GM08714 (cell line): ENCODE data around the gene EPM2A.
"Not testable (repeated sequence)": the region's sequence is repeated elsewhere in the genome, so short reads cannot be mapped to it uniquely, and the experiment has no call there.

Source experiments
- H3K4me3 ChIP-seq: fragments of 200-500 bp; sonication (Bioruptor generic); 2 replicates; pipeline ENCODE4 v1.5.1; 2014; ENCODE audit warnings: mild to moderate bottlenecking, low read length, inconsistent platforms
- ZNF274 ChIP-seq: IDR thresholded peaks from 2 replicates; pipeline ENCODE4 v1.6.1; 2012; ENCODE audit warnings: mild to moderate bottlenecking, low read depth, low read length

Gene EPM2A

GRCh38 chr6:145714731-145715130, 20.6 kb downstream of the EPM2A start:
- no peak for TF ChIP-seq ZNF274
- H3K4me3 ChIP-seq: no peak overlapping the region

GRCh38 chr6:145713773-145714172, 21.5 kb downstream of the EPM2A start:
- H3K4me3 ChIP-seq: no peak overlapping the region
- TF ChIP-seq ZNF274: no peak

- no peak overlapping the region for H3K4me3 ChIP-seq
- TF ChIP-seq ZNF274: no peak
Measured at GRCh38 chr6:145711372-145711771, 23.9 kb downstream of the EPM2A start.

- H3K4me3 ChIP-seq: no peak overlapping the region
- no peak for TF ChIP-seq ZNF274
Measured at GRCh38 chr6:145707397-145707796, 27.9 kb downstream of the EPM2A start.

GRCh38 chr6:145705561-145705960, 29.8 kb downstream of the EPM2A start:
- H3K4me3 ChIP-seq: no peak overlapping the region
- no peak for TF ChIP-seq ZNF274

- no peak for TF ChIP-seq ZNF274
- H3K4me3 ChIP-seq: no peak overlapping the region
Measured at GRCh38 chr6:145704143-145704781, 31.1 kb downstream of the EPM2A start.

- no peak for TF ChIP-seq ZNF274
- H3K4me3 ChIP-seq: no peak overlapping the region
Measured at GRCh38 chr6:145699462-145699861, 35.9 kb downstream of the EPM2A start.

GRCh38 chr6:145697401-145697800, 37.9 kb downstream of the EPM2A start:
- H3K4me3 ChIP-seq: not testable (repeated sequence)

GRCh38 chr6:145694083-145694737, 41.1 kb downstream of the EPM2A start:
- H3K4me3 ChIP-seq: no peak overlapping the region
- TF ChIP-seq ZNF274: no peak

GRCh38 chr6:145690969-145691368, 44.4 kb downstream of the EPM2A start:
- TF ChIP-seq ZNF274: no peak
- H3K4me3 ChIP-seq: no peak overlapping the region

GRCh38 chr6:145689529-145689928, 45.8 kb downstream of the EPM2A start:
- no peak overlapping the region for H3K4me3 ChIP-seq
- TF ChIP-seq ZNF274: no peak

- TF ChIP-seq ZNF274: no peak
- no peak overlapping the region for H3K4me3 ChIP-seq
Measured at GRCh38 chr6:145688493-145688905, 46.8 kb downstream of the EPM2A start.

GRCh38 chr6:145685932-145686331, 49.4 kb downstream of the EPM2A start:
- no peak for TF ChIP-seq ZNF274
- no peak overlapping the region for H3K4me3 ChIP-seq

GRCh38 chr6:145681965-145682364, 53.4 kb downstream of the EPM2A start:
- no peak overlapping the region for H3K4me3 ChIP-seq
- no peak for TF ChIP-seq ZNF274

- no peak for TF ChIP-seq ZNF274
Measured at GRCh38 chr6:145673504-145673903, 61.8 kb downstream of the EPM2A start.

GRCh38 chr6:145670311-145670710, 65.0 kb downstream of the EPM2A start:
- no peak for TF ChIP-seq ZNF274
- H3K4me3 ChIP-seq: no peak overlapping the region

More at GRCh38 chr6:145673504-145673903, 61.8 kb downstream of the EPM2A start:
- H3K4me3 ChIP-seq: no peak overlapping the region
